Fibroblast of gingiva (primary cell): ENCODE data around the gene CGA.
"Not testable (repeated sequence)": the region's sequence is repeated elsewhere in the genome, so short reads cannot be mapped to it uniquely, and the experiment has no call there.

Experiments used
- DNase-seq: peaks from one replicate; pipeline ENCODE4 v3.0.0-alpha.2; 2011; ENCODE audit warnings: low read depth

Gene CGA

GRCh38 chr6:87095087-87095509 is at the start of gene CGA:
TSS of gene CGA (minus strand) at chr6:87095106. CDS start at chr6:87088200, 6,906 bp downstream.
- DNase-seq = no peak

- not testable (repeated sequence) for DNase-seq
These were observed 45.0 kb upstream of the CGA start for GRCh38 chr6:87139927-87140326.

- DNase-seq = peak; percentile 38
These were observed 44.3 kb upstream of the CGA start for GRCh38 chr6:87139236-87139635.

- DNase-seq = no peak
These were observed 42.1 kb upstream of the CGA start for GRCh38 chr6:87136963-87137362.

GRCh38 chr6:87127737-87128136 is 32.8 kb upstream of the CGA start:
- no peak for DNase-seq

GRCh38 chr6:87126501-87126900 is 31.6 kb upstream of the CGA start:
- DNase-seq = no peak

- DNase-seq = no peak
These were observed 29.2 kb upstream of the CGA start for GRCh38 chr6:87124074-87124473.

- DNase-seq = no peak
These were observed 27.6 kb upstream of the CGA start for GRCh38 chr6:87122477-87122876.

GRCh38 chr6:87118054-87118453 is 23.1 kb upstream of the CGA start:
- DNase-seq = no peak

- no peak for DNase-seq
These were observed 22.0 kb upstream of the CGA start for GRCh38 chr6:87116922-87117321.

- DNase-seq = no peak
These were observed 20.7 kb upstream of the CGA start for GRCh38 chr6:87115402-87116135.

- no peak for DNase-seq
These were observed 15.7 kb upstream of the CGA start for GRCh38 chr6:87110636-87111035.

- no peak for DNase-seq
These were observed 10.9 kb upstream of the CGA start for GRCh38 chr6:87105823-87106222.

GRCh38 chr6:87104667-87105066 is 9.8 kb upstream of the CGA start:
- DNase-seq = no peak

GRCh38 chr6:87103977-87104601 is 9.2 kb upstream of the CGA start:
- DNase-seq = no peak

- DNase-seq = no peak
These were observed 7.3 kb upstream of the CGA start for GRCh38 chr6:87102151-87102621.

GRCh38 chr6:87101067-87101466 is 6.2 kb upstream of the CGA start:
- DNase-seq = no peak

- no peak for DNase-seq
These were observed 5.3 kb upstream of the CGA start for GRCh38 chr6:87100216-87100615.

GRCh38 chr6:87099472-87099871 is 4.6 kb upstream of the CGA start:
- DNase-seq = no peak

GRCh38 chr6:87094576-87094975 is 330 bp downstream of the CGA start:
- DNase-seq = no peak

- DNase-seq = no peak
These were observed 1.3 kb downstream of the CGA start for GRCh38 chr6:87093651-87094050.

GRCh38 chr6:87093199-87093598 is 1.7 kb downstream of the CGA start:
- no peak for DNase-seq

GRCh38 chr6:87092435-87092834 is 2.5 kb downstream of the CGA start:
- DNase-seq = no peak

GRCh38 chr6:87089135-87089534 is 5.8 kb downstream of the CGA start:
- DNase-seq = no peak
